Esophagus squamous epithelium (tissue), 4 donors: ENCODE measurements around the gene CACNA1B.

Experiments
- POLR2A ChIP-seq, 4 donors: fragments of 450-650 bp; IDR thresholded peaks; one replicate each; pipeline ENCODE4 v1.6.1; 2017; ENCODE audit warnings: antibody characterized with exemption in 4 of 4, mild to moderate bottlenecking in 4 of 4, moderate library complexity in 3 of 4
- TF ChIP-seq, protein P1 (sequence below), 6 experiments: fragments of 450-650 bp in 4 of 6; fragments of 200-600 bp in 2 of 6; sonication (generic) in 2 of 6; IDR thresholded peaks; one replicate each; pipeline ENCODE4 v1.5.1; 2016 to 2019; ENCODE audit warnings: antibody characterized with exemption in 6 of 6, mild to moderate bottlenecking in 4 of 6, moderate library complexity in 4 of 6

DNA sequence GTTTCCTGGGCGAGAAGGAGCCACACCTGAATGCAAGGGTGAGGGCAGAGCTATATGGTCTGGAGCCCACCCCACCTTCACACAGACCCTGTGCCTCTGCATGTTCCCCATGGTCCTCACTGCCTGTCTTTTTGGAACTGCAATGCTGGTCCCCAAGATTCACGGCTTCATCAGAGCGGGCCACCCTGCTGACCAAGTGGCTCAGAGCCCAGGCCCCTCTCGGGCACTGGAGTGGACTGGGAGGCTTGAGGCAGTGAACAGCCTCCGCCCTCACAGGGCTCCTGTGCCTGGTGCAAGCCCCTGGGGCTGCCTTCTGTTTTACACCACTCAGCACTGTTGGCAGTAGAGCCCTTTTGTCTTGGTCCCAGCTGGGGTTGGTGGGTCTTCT is 143.2 kb downstream of the CACNA1B start:
- TF ChIP-seq, protein P1, sequence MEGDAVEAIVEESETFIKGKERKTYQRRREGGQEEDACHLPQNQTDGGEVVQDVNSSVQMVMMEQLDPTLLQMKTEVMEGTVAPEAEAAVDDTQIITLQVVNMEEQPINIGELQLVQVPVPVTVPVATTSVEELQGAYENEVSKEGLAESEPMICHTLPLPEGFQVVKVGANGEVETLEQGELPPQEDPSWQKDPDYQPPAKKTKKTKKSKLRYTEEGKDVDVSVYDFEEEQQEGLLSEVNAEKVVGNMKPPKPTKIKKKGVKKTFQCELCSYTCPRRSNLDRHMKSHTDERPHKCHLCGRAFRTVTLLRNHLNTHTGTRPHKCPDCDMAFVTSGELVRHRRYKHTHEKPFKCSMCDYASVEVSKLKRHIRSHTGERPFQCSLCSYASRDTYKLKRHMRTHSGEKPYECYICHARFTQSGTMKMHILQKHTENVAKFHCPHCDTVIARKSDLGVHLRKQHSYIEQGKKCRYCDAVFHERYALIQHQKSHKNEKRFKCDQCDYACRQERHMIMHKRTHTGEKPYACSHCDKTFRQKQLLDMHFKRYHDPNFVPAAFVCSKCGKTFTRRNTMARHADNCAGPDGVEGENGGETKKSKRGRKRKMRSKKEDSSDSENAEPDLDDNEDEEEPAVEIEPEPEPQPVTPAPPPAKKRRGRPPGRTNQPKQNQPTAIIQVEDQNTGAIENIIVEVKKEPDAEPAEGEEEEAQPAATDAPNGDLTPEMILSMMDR (IDR thresholded peaks at IDR 0.05) = no peak
- no peak for TF ChIP-seq POLR2A (IDR thresholded peaks at IDR 0.05)
